ENCODE data around the gene CALCOCO1.
A peak's percentile ranks its signal among the peaks of the same experiment; 100 is the strongest.

The CALCOCO1 gene

DNA sequence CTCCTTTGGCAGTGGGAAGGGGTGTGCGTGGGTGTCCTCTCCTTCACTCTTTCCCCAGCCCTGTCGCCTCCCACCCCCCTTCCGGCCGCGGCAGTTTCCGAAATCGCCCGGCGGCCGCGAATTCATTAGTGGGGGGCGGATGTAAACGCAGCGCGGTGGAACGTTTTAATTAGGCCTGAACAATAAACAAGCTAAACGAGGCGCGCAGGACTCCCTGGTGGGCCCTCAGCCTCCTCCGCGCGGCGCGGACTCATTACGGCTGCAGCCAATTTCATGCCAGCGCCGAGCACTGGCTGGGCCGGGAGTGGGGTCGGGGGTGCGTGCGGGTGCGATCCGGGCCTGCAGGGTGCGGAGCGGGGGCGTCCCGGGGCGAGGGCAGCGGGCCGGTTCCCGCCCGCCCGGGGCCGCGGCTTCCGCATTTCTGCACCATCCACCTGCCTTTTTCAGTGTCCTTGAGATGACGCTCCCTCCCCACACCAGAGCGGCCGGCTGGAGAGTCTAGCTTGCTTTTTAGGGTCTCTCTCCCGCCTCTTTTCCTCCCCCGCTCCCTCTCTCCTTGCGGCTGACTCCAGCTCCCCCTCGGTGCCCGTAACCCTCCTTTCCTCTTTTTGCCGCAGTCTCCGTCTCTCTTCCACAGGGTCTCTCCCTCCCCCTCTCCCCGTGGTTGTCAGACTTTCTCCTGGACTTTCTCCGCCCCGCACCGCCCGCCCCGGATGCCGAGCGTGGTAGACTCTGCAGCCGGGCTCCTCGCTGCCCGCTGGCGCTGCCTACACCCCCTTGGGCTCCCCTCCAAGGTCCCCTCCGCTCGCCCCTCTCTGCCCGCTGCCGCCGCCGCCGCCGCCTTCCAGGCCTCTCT is 24.3 kb upstream of the CALCOCO1 start, which contains the start of gene CISTR:
TSS of gene CISTR (minus strand) at position 644 of the 856 bp plus-strand sequence.
- no peak for DNase-seq

DNA sequence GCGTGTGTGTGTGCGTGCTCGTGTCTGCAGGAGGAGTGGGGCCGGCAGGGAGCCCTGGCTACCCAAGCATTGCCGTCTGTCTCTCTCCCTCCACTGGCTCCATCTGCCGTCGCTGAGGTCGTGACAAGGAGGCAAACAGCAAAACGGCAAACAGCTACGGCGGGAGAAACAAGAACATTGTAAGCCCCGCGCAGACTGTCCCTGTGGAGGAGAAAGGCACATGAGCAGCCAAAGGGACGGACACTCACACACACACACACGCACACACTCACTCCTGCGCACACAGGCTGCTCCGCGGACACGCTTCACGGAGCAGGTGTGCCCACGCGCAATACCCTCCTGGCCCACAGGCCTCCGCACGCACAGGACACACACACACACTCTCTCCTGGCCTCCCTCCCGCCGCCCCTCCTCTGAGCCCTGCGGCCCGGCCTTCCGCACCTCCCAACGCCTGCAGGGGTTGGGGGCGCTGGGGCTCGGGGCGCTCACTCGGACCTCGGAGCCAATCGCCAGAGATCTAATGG is 23.6 kb upstream of the CALCOCO1 start:
- no peak for DNase-seq

DNA sequence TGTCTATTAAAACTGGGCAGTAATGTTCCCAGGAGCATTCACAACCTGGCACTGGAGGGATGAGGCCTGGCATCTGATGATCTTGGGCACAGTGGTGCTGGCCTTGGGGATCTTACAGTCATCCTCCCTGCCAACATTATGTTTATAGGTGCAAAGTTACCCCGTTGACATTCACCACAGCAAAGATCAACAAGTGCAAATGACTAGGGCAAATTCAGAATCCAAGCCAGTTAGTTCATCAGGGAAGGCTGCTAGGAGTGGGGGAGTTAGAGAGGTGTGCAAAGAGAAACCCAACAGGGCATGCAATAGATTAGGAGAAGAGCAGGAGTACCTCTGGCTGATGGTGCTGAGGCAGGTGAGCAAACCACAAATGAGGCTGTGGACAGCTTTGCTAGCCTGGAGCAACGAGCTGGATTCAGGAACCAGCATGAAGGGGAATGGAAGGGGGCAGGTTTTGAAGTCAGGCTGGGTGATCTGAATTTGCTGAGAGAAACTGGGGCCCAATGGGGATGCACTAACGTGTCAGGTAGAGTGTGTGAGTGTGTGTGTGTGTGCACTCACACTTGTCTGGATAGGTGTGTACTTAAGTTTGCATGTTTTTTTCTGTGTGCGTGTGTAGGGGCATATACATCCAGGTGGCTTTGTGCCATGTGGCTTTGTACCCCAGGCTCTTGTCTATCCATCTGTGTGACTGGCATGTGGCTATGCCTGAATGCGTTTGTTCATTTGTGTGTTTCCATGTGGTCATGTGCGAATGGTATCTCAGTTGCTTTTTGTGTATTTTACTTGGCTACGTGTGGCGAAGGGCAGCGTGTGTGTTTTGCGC is 22.9 kb upstream of the CALCOCO1 start:
- no peak for DNase-seq

- no peak for DNase-seq
These were observed 21.0 kb upstream of the CALCOCO1 start for GRCh38 chr12:53748072-53748840.

DNA sequence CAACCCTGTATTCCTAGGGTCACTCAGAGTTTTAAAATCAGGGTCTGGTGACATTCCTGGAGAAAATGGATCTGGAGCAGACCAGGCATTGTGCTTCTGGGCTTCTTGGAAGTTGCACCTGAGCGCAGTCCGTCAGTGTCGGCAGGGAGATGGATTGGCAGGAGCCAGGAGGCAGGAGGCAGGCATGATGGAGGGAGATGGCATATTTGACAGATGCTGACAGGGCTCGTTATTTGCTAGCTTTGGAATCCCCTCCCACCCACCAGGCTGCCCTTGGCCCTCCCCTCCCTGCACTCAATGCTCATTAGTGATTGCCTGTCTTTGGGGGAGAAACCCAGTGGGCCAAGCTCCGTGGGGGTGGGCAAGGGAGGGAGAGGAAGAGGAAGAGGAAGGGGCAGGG is 19.8 kb upstream of the CALCOCO1 start:
- no peak for DNase-seq

- DNase-seq: peak; percentile 69
These were observed 19.4 kb upstream of the CALCOCO1 start for GRCh38 chr12:53746592-53747092.

DNA sequence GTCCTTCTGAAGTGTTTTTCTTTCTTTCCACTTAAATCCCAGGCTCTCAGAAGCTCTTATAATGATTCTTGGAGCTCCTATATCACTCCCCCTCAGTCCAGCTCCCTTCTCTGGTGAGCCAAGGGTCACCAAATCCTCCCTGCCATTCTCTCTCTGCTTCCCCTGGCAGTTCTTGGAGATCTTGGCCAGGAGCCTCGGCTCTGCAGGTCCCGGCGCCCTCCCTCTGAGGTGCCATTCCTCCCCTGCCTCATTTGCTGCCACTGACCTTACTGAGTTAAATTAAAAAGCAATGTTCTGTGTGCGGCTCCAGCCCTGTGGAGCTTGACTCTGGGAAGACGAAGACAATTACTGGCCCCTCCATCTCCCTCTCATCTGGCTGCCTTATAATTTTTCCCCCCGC is 17.5 kb upstream of the CALCOCO1 start:
- DNase-seq: no peak

DNA sequence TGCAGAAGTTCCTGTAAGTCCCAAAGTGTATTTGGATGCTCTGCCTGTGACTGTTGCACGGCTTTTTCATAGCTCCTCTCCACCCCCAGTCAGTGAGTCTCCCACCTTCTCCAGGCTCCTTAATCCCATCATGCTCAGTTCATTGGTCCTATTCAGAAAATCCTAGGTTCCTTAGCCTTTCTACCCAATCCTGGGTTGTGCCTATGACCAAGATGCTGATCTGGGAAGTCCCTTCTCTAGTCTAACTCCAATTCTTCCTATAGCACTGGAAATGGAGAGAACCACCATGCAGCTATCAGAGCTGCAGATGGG is 16.8 kb upstream of the CALCOCO1 start:
- DNase-seq: no peak

GRCh38 chr12:53743266-53744129 is 16.2 kb upstream of the CALCOCO1 start:
- peak; percentile 37 for DNase-seq

- no peak for DNase-seq
These were observed 12.9 kb upstream of the CALCOCO1 start for GRCh38 chr12:53740130-53740491.

GRCh38 chr12:53739214-53740129 is 12.2 kb upstream of the CALCOCO1 start:
- DNase-seq: no peak

DNA sequence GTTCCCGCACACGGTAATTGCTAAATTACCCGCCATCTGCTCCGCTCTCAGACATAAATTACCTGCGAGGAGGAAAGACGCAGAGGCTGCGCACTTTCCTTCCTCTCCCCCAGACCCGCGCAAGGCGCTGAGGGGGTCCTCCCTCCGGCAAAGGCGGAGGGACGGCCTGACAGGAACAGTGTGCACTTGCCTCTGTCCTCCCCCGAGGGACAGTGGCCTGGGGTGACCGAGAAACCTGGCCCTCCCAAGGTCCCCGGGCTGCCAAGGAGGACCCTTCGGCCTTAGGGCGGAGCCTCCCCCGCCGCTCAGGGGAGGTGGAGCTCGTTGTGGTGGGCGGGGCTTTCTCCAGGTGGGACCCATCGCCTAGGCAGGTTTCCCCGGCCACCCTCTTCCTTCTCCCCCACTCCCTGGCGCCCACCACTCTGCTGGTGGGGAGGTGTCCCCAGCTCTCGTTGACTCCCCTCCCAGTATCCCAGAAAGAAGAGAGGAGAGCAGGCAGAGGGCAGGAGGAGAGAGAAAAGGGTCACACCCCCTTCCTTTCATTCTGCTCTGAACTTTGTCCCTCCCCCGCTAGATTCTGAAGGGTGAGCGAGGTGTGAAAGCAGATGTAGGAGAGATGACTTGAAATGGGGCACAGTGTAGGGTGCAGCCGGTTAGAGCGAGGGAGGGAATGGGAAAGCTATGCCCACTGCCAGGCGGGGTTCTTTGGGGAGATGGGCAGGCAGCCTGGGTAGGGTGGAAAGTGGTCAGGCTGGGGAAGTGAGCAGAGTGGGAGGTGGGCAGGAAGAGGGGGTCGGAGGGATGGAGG is 11.4 kb upstream of the CALCOCO1 start:
- DNase-seq: no peak

DNA sequence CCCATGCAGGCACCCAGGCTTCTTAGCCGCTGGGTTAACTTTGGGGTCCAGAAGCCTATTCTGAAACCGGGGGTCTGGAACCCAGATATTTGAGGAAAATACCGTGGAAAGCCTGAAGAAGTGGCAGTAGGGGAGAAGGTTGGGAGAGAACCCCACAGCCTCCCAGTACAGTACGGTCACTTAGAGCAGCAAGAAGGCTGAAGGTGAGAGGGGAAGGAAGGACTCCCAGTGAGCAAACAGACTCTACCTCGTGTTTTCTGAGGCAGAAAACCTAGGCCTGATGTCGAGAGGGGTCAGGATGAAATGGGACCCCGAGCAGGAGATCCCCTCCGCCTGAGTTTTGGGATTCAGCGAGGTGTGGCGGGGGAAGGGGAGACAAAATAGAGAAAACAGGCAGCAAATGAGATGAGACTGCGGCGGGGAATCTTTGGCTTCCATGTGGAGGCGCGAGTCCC is 10.7 kb upstream of the CALCOCO1 start:
- no peak for DNase-seq

DNA sequence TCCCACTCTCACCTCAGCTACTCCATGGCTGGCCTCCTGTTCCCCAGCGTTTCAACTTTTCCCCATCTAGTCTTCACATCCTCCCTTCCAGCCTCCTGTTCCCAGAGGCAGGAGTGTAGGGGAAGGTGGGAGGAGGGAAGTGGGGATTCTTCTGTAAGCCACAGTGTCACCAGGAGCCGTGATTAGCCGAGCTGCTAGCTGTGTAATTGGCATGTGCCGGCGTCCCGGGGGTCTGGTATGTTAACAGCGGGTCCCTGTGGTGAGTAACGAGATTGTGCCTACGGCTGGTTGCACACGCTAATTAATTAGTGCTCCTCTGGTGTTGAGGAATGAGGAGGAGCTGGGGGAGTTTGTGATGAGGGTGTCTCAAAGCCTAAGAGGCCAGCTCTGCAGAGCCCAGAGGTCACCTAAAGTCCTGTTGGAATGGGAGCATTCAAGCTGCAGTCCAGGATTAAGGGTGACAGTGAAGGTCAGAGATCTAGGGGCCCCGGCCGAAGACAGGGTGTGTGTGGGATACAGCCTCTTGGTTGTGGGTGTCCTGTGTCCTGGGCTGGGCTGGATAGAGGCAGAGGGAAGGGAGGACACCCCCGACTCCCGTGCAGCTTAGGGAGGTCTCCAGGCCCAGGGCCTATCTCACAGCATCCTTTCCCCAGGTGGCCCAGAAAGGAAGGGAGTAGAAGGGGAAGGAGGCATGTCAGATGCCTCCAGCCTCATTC is 10.0 kb upstream of the CALCOCO1 start:
- no peak for DNase-seq

- DNase-seq: no peak
These were observed 9.3 kb upstream of the CALCOCO1 start for GRCh38 chr12:53736592-53736991.

DNA sequence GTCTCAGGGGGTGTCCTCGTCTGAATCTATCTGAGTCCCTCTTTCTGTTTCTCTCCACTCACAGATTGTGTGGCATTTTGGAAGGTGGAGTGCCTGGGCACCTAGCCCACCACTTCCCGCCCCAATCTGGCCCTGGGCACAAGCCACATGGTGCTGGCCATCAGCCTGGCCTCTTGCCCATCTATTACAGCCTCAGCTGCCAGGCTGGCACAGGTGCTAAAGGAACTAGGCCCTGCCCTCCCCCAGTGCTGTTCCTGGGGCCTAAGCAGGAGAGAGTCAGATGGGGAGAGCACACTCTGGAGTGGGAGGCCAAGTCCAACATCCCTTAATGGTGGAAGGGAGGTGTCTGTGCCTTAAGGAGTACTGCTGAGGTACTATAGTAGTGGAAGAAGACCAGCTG is 8.3 kb upstream of the CALCOCO1 start:
- no peak for DNase-seq

DNA sequence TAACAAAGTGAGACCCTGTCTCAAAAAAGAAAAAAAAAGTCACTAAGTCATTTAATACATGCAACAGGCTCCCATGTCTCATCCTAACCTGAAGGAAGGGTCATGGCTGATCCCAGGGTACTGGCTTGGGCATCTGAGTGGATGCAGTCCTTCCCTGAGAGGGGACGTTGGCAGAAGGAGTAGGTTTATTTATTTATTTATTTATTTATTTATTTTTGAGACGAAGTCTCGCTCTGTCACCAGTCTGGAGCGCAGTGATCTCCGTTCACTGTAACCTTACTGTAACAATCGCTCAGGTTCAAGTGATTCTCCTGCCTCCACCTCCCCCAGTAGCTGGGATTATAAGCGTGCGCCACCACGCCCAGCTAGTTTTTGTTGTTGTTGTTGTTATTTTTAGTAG is 7.2 kb upstream of the CALCOCO1 start:
- no peak for DNase-seq

DNA sequence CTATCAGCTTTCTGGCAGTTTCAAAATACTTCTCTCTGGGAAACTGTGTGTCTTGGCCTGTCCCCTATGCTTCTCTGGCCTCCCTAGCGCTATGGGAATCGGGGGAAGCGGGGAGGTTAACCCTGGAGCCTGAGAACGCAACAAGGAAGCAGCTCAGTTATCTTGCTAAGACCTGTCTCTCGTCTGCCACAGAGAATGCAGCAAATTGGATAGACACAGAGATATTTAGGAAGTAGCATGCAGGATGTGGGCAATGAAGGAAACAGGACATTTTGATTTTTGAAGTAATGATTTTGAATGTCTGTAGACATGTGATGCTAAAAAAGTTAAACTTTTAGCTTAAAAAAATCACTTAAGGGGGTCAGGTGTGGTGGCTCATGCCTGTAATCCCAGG is 6.6 kb upstream of the CALCOCO1 start:
- no peak for DNase-seq

Measured in DMS153 (cell line).